Esophagus muscularis mucosa (tissue), 4 donors: ENCODE results near the gene STRIP2.

Experiments used
- CTCF ChIP-seq, 3 experiments: fragments of 200-600 bp in 2 of 3; fragments of 450-650 bp in 1 of 3; sonication (generic) in 2 of 3; IDR thresholded peaks; one replicate each; pipeline ENCODE4 v1.5.1; 2017 to 2019; ENCODE audit warnings: antibody characterized with exemption in 3 of 3, mild to moderate bottlenecking in 2 of 3, moderate library complexity in 1 of 3
- EP300 ChIP-seq: sonication (generic); formaldehyde crosslinking; IDR thresholded peaks from one replicate; pipeline ENCODE4 v1.6.1; 2017; ENCODE audit warnings: antibody characterized with exemption
- POLR2A ChIP-seq: fragments of 450-650 bp; IDR thresholded peaks from one replicate; pipeline ENCODE4 v1.6.1; 2017; ENCODE audit warnings: antibody characterized with exemption, moderate library complexity, mild to moderate bottlenecking, low read depth
- POLR2AphosphoS5 ChIP-seq, 2 donors: sonication (generic); formaldehyde crosslinking; IDR thresholded peaks; one replicate each; pipeline ENCODE4 v1.6.1; 2017; ENCODE audit warnings: antibody characterized with exemption in 2 of 2

GRCh38 chr7:129522088-129522970 is 88.1 kb downstream of the STRIP2 start:
- TF ChIP-seq POLR2AphosphoS5 (IDR thresholded peaks at IDR 0.05) (no peak), POLR2A (no peak), CTCF (IDR thresholded peaks at IDR 0.05) (no peak), EP300 (no peak)
